ENCODE results near the gene PRKCD. TPM values are rescaled to one million over a fixed set of nuclear protein-coding genes. Genes with fewer than 3 reads are reported as not detected.
A peak's percentile ranks its signal among the peaks of the same experiment; 100 is the strongest.

PRKCD gene
- polyA plus RNA-seq, 3 donors, result 123 to 329 (median 158) TPM

GRCh38 chr3:53134631-53135232, 26.3 kb upstream of the PRKCD start:
- peaks cover 44% of the 10 kb centered on the region for H3K4me1 Mint-ChIP-seq
- peak overlapping the region in 2 of 7 donors; percentile 41 to 62 for H3K27ac Mint-ChIP-seq
- peak; percentile 89 for TF ChIP-seq CTCF (IDR thresholded peaks at IDR 0.05)
- peak; percentile 74 to 84 (median 80) for DNase-seq
- 8% methylated on average over 4 of the region's 6 CpGs for WGBS (ENCODE audit: insufficient coverage)
- H3K9me3 ChIP-seq (replicated peaks in 1 of 2; ENCODE audit: control insufficient read depth in 1 of 2, insufficient read depth in 1 of 2, low read length in 2 of 2), result no peaks in the 10 kb centered on the region
- H3K27me3 ChIP-seq (ENCODE audit: control insufficient read depth in 2 of 2, insufficient read depth in 2 of 2, low read length in 2 of 2), result no peaks in the 10 kb centered on the region
- H4K20me1 ChIP-seq (ENCODE audit: insufficient read depth, low read length), result no peaks in the 10 kb centered on the region
- no peaks in the 10 kb centered on the region for H3K9me3 Mint-ChIP-seq
- intact Hi-C loops (cut with micrococcal nuclease), result loop anchor here (5.0 kb wide), 3 partner anchors 33 to 63 kb away; no protein-coding TSS in a partner anchor
- no peak overlapping the region for H3K4me3 Mint-ChIP-seq
- peaks cover 0 to 1% of the 10 kb centered on the region in 2 donors for H3K36me3 Mint-ChIP-seq
- H3K4me3 ChIP-seq (replicated peaks in 1 of 3; ENCODE audit: low read depth in 2 of 3, low read length in 3 of 3), result no peak overlapping the region
- peaks cover 34 to 42% of the 10 kb centered on the region in 2 donors for H3K4me1 ChIP-seq (ENCODE audit: control insufficient read depth in 1 of 2, insufficient read depth in 2 of 2, low read length in 2 of 2)
- no peak overlapping the region for H2AFZ ChIP-seq (ENCODE audit: insufficient read depth, low read depth, low read length, poor library complexity, severe bottlenecking)
- no peak overlapping the region for H3K9ac ChIP-seq (ENCODE audit: insufficient read depth, low read length, poor library complexity, severe bottlenecking)
- H3K4me2 ChIP-seq (replicated peaks; ENCODE audit: extremely low read depth, low read length, poor library complexity, severe bottlenecking), result no peak overlapping the region
- H3K79me2 ChIP-seq (ENCODE audit: insufficient read depth, low read length), result peaks cover 14% of the 10 kb centered on the region
- no peak overlapping the region for H3K27ac ChIP-seq (ENCODE audit: low read depth in 1 of 2, low read length in 2 of 2)
- no peaks in the 10 kb centered on the region for H3K36me3 ChIP-seq (replicated peaks in 1 of 2; ENCODE audit: control insufficient read depth in 1 of 2, insufficient read depth in 2 of 2, low read length in 2 of 2)
- peaks cover 0 to 3% (median 0%) of the 10 kb centered on the region in 3 donors for H3K27me3 Mint-ChIP-seq (ENCODE audit: low read depth in 3 of 3)

- Histone ChIP-seq H3K27me3 (ENCODE audit: control insufficient read depth in 2 of 2, insufficient read depth in 2 of 2, low read length in 2 of 2) (no peaks in the 10 kb centered on the region), H3K27ac (ENCODE audit: low read depth in 1 of 2, low read length in 2 of 2) (no peak overlapping the region), H3K4me3 (replicated peaks in 1 of 3; ENCODE audit: low read depth in 2 of 3, low read length in 3 of 3) (no peak overlapping the region), H3K79me2 (ENCODE audit: insufficient read depth, low read length) (peaks cover 15% of the 10 kb centered on the region), H4K20me1 (ENCODE audit: insufficient read depth, low read length) (no peaks in the 10 kb centered on the region), H3K4me1 (ENCODE audit: control insufficient read depth in 1 of 2, insufficient read depth in 2 of 2, low read length in 2 of 2) (peaks cover 37 to 46% of the 10 kb centered on the region in 2 donors), H3K9me3 (replicated peaks in 1 of 2; ENCODE audit: control insufficient read depth in 1 of 2, insufficient read depth in 1 of 2, low read length in 2 of 2) (no peaks in the 10 kb centered on the region), H2AFZ (ENCODE audit: insufficient read depth, low read depth, low read length, poor library complexity, severe bottlenecking) (no peak overlapping the region), H3K36me3 (replicated peaks in 1 of 2; ENCODE audit: control insufficient read depth in 1 of 2, insufficient read depth in 2 of 2, low read length in 2 of 2) (no peaks in the 10 kb centered on the region), H3K9ac (ENCODE audit: insufficient read depth, low read length, poor library complexity, severe bottlenecking) (no peak overlapping the region), H3K4me2 (replicated peaks; ENCODE audit: extremely low read depth, low read length, poor library complexity, severe bottlenecking) (no peak overlapping the region)
- peak overlapping the region in 5 of 7 donors; percentile 33 to 92 (median 80) for H3K27ac Mint-ChIP-seq
- peaks cover 49% of the 10 kb centered on the region for H3K4me1 Mint-ChIP-seq
- 71% methylated on average over 2 of the region's 2 CpGs for WGBS (ENCODE audit: insufficient coverage)
- intact Hi-C loops (cut with micrococcal nuclease), result no loop called here
- no peak for TF ChIP-seq CTCF (IDR thresholded peaks at IDR 0.05)
- H3K4me3 Mint-ChIP-seq, result no peak overlapping the region
- no peaks in the 10 kb centered on the region for H3K36me3 Mint-ChIP-seq
- H3K27me3 Mint-ChIP-seq (ENCODE audit: low read depth in 3 of 3), result peaks cover 0 to 3% (median 0%) of the 10 kb centered on the region in 3 donors
- no peaks in the 10 kb centered on the region for H3K9me3 Mint-ChIP-seq
- no peak for DNase-seq
Observed at GRCh38 chr3:53137221-53137620, 23.8 kb upstream of the PRKCD start.
